ENCODE results near the gene CLEC16A. TPM values are rescaled to one million over a fixed set of nuclear protein-coding genes. Genes with fewer than 3 reads are reported as not detected.

CLEC16A gene
- total and polyA plus RNA-seq, 9 of the 15 experiments (the other 6 are each of a cell fraction or from before 2014, with no cell fraction given) = 1.00 to 22.3 (median 10.0) TPM

- Histone ChIP-seq H3K9ac (ENCODE audit: insufficient read depth in 1 of 2, low read depth in 2 of 2, low read length in 2 of 2) (peak overlapping the region in 1 of 2 experiments; percentile 62; a peak in 2 of 4 replicates), H3K79me2 (ENCODE audit: control insufficient read depth, insufficient read depth, low read length) (peaks cover 73% of the 10 kb centered on the region), H3K9me3 (replicated peaks; ENCODE audit: control insufficient read depth, insufficient read depth, low read depth, low read length) (no peaks in the 10 kb centered on the region), H4K20me1 (replicated peaks; ENCODE audit: control insufficient read depth, insufficient read depth, low read length) (peaks cover 49% of the 10 kb centered on the region), H3K27ac (ENCODE audit: extremely low read depth, low read depth, low read length) (peak overlapping the region; percentile 62), H3K27me3 (ENCODE audit: control insufficient read depth in 2 of 2, insufficient read depth in 2 of 2, low read length in 2 of 2) (no peaks in the 10 kb centered on the region), H3K36me3 (ENCODE audit: control insufficient read depth, insufficient read depth, low read length) (peaks cover 24% of the 10 kb centered on the region; the same call in 2 of the 3 replicates), H3K9me1 (ENCODE audit: control insufficient read depth, insufficient read depth, low read length) (peaks cover 16% of the 10 kb centered on the region), H3K4me3 (peak overlapping the region; percentile 64), H2AFZ (ENCODE audit: low read depth, low read length) (peak overlapping the region; percentile 94), H3K4me2 (ENCODE audit: insufficient read depth, low read length) (peak overlapping the region; percentile 81), H3K4me1 (replicated peaks in 1 of 2; ENCODE audit: control insufficient read depth in 2 of 2, insufficient read depth in 2 of 2, low read length in 2 of 2) (peaks cover 51 to 66% of the 10 kb centered on the region in 2 experiments)
- DNase-seq (ENCODE audit: extremely low read depth in 1 of 4, low spot score in 3 of 4) = peak in 1 of 4 experiments; percentile 20
- WGBS (ENCODE audit: insufficient coverage, low coverage, missing lambda C conversion rate) = 55% methylated on average over 6 of the region's 7 CpGs
- ATAC-seq = no peak
- intact Hi-C loops (cut with micrococcal nuclease) (no loop called here), in situ Hi-C loops (cut with MboI) (no loop called here)
- no TSS peak for BruUV-seq (replicated peaks)
- ChIA-PET POLR2A (interaction anchor here (0.7 kb wide), 1 partner anchor 303 kb away, joined by 3 read pairs; no protein-coding TSS in a partner anchor), CTCF (ENCODE audit: low intra/inter-chr PET ratio) (no interaction called here)
- no peak for FAIRE-seq
- TF ChIP-seq HCFC1 (IDR thresholded peaks at IDR 0.05; ENCODE audit: low read depth, low read length) = no peak
- no peak for TF ChIP-seq MEF2A (IDR thresholded peaks at IDR 0.05; ENCODE audit: control insufficient read depth, low read depth, low read length)
Measured at GRCh38 chr16:10943064-10943353, 1.4 kb upstream of the CLEC16A start.

GRCh38 chr16:10945065-10945787 lies 862 bp downstream of the CLEC16A start:
- no peak for DNase-seq (ENCODE audit: extremely low read depth in 1 of 4, low spot score in 3 of 4)
- ChIA-PET POLR2A (interaction anchor here (0.5 to 0.9 kb wide), 3 partner anchors 19 to 1881 kb away, joined by 3 to 4 read pairs (median 3); no protein-coding TSS in a partner anchor), CTCF (ENCODE audit: low intra/inter-chr PET ratio) (no interaction called here)
- in situ Hi-C loops (cut with MboI) = no loop called here
- H2AFZ ChIP-seq (ENCODE audit: low read depth, low read length) = peak overlapping the region; percentile 94
- no peaks in the 10 kb centered on the region for H3K27me3 ChIP-seq (ENCODE audit: control insufficient read depth in 2 of 2, insufficient read depth in 2 of 2, low read length in 2 of 2)
- H3K9ac ChIP-seq (ENCODE audit: insufficient read depth in 1 of 2, low read depth in 2 of 2, low read length in 2 of 2) = peak overlapping the region; percentile 78 to 91
- H3K9me1 ChIP-seq (ENCODE audit: control insufficient read depth, insufficient read depth, low read length) = peaks cover 6% of the 10 kb centered on the region
- ATAC-seq = no peak
- H3K4me3 ChIP-seq = peak overlapping the region; percentile 81
- peaks cover 34% of the 10 kb centered on the region for H4K20me1 ChIP-seq (replicated peaks; ENCODE audit: control insufficient read depth, insufficient read depth, low read length)
- peaks cover 5% of the 10 kb centered on the region; the same call in 2 of the 3 replicates for H3K36me3 ChIP-seq (ENCODE audit: control insufficient read depth, insufficient read depth, low read length)
- H3K9me3 ChIP-seq (replicated peaks; ENCODE audit: control insufficient read depth, insufficient read depth, low read depth, low read length) = no peaks in the 10 kb centered on the region
- no peak for FAIRE-seq
- peaks cover 41 to 46% of the 10 kb centered on the region in 2 experiments for H3K4me1 ChIP-seq (replicated peaks in 1 of 2; ENCODE audit: control insufficient read depth in 2 of 2, insufficient read depth in 2 of 2, low read length in 2 of 2)
- H3K79me2 ChIP-seq (ENCODE audit: control insufficient read depth, insufficient read depth, low read length) = peaks cover 66% of the 10 kb centered on the region
- intact Hi-C loops (cut with micrococcal nuclease) = no loop called here
- 12% methylated on average over 14 of the region's 14 CpGs for WGBS (ENCODE audit: insufficient coverage, low coverage, missing lambda C conversion rate)
- peak overlapping the region; percentile 66 for H3K27ac ChIP-seq (ENCODE audit: extremely low read depth, low read depth, low read length)
- BruUV-seq (replicated peaks) = no TSS peak
- H3K4me2 ChIP-seq (ENCODE audit: insufficient read depth, low read length) = peak overlapping the region; percentile 81
- TF ChIP-seq RBM25 (IDR thresholded peaks at IDR 0.05; ENCODE audit: low read depth, low read length, severe bottlenecking) = peak; percentile 94
- TF ChIP-seq ZFP36 (IDR thresholded peaks at IDR 0.05; ENCODE audit: low read depth, low read length, partially characterized antibody) = peak; percentile 86
- TF ChIP-seq SMARCA4 (IDR thresholded peaks at IDR 0.05) = 0 out of 2 replicates have a peak, but pooled peaks have one; percentile 4
- peak in 1 of 2 experiments; percentile 40; a peak in 2 of 4 replicates for TF ChIP-seq KDM1A (IDR thresholded peaks at IDR 0.05)
- peak; percentile 10; the same call in 1 of the 2 replicates for TF ChIP-seq NR2C1 (IDR thresholded peaks at IDR 0.05)
- no peak for TF ChIP-seq NR2C1 (tag; IDR thresholded peaks at IDR 0.05)
- no peak for TF ChIP-seq SIN3B (IDR thresholded peaks at IDR 0.05; ENCODE audit: low read depth)
- TF ChIP-seq E2F8 (IDR thresholded peaks at IDR 0.05; ENCODE audit: low read depth, partially characterized antibody) = no peak
- TF ChIP-seq CBX5 (IDR thresholded peaks at IDR 0.05; ENCODE audit: borderline replicate concordance, low read depth) = no peak
- TF ChIP-seq PTBP1 (IDR thresholded peaks at IDR 0.05; ENCODE audit: low read depth, low read length) = 0 out of 2 replicates have a peak, but pooled peaks have one; percentile 29
- peak in 1 of 2 experiments; percentile 44; a peak in 1 of 4 replicates for TF ChIP-seq RCOR1 (IDR thresholded peaks at IDR 0.05; ENCODE audit: borderline replicate concordance in 1 of 2, low read depth in 2 of 2, low read length in 2 of 2)
- peak; percentile 55; the same call in 1 of the 2 replicates for TF ChIP-seq BCOR (IDR thresholded peaks at IDR 0.05)

Measured in K562 (cell line).